ENCODE results near the gene MCCD1.

DNA sequence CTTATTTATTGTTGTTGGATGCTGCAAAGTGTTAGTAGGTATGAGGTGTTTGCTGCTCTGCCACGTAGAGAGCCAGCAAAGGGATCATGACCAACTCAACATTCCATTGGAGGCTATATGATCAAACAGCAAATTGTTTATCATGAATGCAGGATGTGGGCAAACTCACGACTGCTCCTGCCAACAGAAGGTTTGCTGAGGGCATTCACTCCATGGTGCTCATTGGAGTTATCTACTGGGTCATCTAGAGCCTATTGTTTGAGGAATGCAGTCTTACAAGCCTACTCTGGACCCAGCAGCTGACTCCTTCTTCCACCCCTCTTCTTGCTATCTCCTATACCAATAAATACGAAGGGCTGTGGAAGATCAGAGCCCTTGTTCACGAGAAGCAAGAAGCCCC lies 18.8 kb upstream of the MCCD1 start:
- TF ChIP-seq CTCF (conservative IDR thresholded peaks at IDR 0.05 in 1 of 2, IDR thresholded peaks at IDR 0.05 in 1 of 2; ENCODE audit: extremely low read depth in 1 of 2, insufficient read depth in 1 of 2, low read depth in 1 of 2, low read length in 2 of 2) = no peak
- TF ChIP-seq EZH2 (IDR thresholded peaks at IDR 0.05; ENCODE audit: borderline replicate concordance, low read length) = no peak
